Measurements from ENCODE around the gene NEO1.
"Not testable (repeated sequence)": the region's sequence is repeated elsewhere in the genome, so short reads cannot be mapped to it uniquely, and the experiment has no call there.

The NEO1 gene

DNA sequence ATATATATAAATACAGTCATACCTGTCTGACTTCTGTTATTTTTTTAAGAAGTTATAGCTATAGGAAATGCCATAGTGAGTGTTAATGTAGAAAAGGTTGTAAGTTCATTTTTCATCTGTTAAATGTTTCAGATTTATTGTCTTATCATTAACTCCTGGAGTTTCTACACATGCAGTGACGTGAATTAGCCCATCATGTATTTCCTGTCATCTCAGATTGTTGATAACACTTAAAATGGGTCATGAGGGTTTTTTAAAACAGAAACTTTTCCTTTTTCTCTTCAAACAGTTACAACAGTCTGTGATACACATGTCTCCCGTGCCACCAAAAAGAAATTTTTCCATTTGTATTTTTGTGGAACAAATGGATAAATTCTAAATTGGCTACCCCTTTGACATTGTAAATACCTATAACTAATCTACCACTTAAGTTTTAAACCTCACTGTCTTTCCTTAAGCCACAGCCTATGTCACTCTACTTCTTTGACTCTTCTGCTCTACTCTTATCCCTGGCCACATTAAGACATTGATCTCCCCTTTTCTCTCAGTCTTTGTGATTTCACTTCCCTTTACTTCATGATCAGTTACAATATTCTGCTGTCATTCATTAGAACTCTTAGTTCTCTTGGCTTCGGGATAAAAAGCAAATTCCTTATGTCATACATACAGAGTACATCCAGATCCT lies 89.1 kb downstream of the NEO1 start:
- DNase-seq: no peak

DNA sequence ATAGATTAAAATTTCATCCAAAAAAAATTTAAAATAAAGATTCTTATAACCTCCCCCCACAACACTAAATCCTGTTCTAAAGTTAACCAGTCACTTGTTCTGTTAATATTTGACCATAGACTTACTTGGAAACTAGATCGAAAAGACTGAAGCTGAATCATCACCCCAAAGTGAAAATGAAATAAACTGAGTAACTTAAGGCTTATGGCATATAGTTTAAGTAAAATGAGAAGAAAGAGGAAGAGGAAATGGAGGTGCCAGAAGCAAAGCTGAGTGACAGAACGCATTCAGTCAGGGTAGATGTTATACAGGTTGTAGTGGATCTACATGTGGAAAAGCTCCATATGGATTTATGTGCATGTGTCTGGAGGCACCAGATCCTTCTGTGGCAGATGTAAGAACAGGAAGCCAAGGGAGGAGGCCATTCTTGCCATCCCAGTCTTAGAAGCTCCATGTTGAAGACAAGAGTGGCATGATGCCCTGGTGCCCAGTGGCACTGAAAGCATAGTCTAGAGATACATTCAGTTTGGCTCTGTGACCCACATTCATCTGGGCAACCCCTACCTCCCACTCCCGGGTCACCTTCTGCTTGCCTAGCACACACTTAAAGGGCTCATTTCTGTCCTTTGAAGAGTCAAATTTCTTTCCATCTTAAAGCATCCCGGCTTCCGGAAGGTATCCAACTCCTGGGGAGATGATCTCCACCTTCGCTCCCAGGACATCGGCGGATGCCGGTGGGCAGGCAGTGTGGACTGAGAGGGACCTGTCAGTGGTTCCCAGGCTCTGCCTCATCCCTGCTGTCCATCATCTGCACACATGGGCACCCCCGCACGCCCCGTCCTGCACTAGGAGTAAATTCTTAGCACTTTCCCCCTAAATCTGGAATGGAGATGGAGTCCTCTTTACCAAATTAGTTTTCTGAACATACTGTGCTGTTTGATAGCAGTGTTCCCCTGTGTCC lies 90.8 kb downstream of the NEO1 start:
- DNase-seq: no peak

DNA sequence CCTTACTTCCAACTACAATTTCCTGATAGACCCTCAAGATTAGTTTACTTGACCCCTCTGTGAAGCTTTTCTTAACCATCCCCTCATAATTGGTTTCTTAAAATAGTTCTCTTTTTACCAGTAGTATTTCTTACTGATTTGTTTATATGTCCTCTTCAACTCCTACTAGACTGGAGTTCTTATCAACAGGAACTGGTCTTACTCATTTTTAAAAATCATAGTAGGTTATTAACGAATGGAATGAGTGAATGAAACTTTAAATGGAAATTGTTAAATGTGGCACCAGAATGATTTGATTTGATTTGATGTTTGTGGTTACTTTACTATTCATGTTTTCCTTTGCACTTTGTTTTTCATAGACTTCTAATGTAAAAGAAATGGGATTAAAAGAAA lies 91.5 kb downstream of the NEO1 start:
- DNase-seq: no peak

DNA sequence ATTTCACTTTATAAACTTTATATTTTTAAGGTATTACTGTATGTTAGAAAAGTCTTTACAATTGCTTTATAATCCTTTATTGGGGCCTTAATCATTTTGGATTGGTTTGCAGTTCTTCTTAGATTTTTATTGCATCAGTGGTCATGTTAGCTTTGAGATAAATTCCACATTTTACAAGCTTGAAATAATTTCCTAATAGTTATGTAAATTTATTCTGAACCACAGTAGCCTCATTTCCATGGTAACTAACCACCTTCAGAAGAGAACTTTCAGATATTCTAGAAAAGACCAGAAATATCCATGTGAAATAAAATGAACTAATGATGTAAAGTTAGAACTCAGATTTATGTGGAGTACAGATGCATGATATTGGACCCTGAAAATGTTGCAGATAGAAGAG lies 94.2 kb downstream of the NEO1 start:
- DNase-seq: no peak

DNA sequence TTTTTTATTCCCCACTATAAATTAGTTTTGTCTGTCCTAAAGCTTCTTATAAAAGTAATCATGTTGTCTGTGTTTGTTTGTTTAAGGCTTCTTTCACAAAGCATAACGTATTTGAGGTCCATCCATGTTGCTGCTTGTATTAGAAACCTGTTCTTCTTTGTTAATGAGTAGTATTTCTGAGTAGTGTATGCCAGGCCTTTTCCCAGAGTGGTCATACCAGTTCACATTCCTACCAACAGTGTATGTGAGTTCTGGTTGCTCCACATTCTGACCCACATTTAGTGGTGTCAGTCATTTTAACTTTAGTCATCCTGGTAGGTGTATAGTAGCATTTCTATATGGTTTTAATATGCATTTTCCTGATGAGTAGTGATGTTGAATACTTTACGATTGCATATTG lies 98.6 kb downstream of the NEO1 start:
- DNase-seq: no peak

DNA sequence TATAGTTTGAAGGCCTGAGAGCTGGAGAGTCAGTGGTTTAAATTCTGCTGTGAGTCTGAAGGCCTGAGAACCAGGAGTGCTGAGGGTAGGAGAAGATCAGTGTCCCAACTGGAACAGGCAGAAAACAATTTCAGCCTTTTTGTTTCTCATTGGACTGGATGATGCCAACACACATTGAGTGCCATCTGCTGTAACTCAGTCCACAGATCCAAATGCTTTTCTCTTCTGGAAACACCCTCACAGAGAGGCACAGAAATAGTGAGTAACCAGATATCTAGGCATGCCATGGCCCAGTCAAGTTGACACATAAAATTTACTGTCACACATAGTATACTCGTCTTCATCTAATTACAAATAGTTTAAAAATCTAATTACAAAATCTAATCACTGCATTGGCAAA lies 100.8 kb downstream of the NEO1 start:
- DNase-seq: no peak

DNA sequence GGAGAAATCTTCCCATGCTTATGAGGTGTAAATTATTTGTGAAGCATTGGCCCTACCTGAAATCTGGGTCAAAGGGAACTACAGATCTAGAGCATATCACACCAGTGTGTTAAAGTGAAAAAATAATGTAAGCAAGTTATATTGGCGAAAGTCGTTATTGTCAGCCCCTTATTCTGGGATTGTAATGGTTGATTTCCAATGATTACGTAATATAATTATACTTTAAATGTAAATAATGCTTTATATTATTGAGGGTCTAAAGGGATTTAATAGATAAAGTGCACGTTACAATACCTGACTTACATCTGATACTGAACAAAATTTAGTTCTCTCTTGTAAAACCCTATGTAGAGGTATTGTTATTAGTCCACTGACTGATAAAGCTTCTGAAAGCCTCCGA lies 101.2 kb downstream of the NEO1 start:
- no peak for DNase-seq

DNA sequence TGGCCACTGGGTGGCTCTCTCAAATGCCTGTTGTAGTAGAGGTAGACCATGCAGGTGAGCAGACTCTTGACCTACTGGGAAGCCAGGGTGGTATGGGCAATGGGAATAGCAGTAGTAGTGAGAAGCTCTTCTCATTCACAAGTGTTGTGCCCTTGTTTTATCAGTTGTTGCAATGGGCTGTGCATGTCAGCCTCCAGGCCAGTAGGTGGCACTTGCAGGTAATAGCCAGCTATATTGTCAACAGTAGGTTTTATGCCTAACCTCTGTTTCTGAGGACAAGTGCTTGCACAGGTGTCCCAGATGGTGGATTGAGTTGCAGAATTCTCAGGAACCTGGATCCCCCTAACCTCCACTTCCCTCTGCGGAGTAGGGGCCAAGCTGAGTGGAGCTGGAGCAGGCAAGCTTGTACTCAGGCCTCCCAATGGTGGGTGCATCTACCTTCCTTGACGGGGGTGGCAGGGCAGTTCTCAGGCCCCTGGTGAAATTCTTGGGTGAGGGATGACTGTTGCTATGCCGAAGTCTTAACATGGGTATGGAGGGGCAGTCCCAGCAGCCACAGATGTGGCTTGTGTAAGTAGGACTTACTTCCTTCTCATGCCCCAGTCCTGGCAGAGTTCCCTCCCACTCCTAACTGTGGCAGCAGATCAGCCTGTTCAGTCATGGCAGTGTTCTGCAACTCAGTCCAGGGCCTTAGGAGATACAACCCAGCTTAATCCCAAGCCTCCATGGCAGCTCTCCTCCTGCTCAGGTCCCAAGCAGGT lies 104.3 kb downstream of the NEO1 start:
- no peak for DNase-seq

DNA sequence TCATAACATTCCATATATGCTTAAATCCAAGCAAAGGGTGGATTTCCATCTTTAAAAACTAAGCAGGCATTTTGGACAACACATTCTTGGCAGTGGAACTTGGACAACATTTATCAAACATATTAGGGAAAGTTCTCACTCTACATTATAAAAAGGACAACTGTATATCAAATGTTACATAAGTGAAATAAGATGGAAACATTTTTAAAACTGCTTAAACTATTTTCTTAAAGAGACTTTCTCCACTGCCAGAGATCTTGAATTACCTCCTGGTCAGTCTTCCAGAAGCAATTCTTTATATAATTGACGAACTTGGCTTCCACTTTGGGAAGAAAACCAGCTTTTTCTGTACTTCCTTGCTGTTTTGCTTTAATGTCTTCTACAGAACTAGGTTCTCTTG lies 109.3 kb downstream of the NEO1 start:
- DNase-seq: no peak

DNA sequence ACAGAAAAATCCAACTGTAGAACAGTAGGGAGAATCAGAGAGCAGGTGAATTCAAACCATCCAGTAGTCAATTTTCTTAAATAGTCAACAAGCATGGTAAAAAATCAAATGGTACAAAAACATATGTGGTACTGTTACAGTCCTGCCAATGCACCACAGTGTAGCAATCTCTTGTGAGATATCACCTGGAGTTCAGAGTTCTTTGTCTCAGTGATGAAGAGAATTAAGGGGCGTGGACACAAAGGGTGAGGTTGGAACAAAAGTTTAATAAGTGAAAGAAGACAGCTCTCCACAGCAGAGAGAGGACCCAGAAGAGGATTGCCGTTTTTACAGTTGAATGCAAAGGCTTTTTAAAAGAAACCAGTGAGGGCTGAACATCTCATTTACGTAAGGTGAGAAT lies 113.2 kb downstream of the NEO1 start:
- DNase-seq: no peak

DNA sequence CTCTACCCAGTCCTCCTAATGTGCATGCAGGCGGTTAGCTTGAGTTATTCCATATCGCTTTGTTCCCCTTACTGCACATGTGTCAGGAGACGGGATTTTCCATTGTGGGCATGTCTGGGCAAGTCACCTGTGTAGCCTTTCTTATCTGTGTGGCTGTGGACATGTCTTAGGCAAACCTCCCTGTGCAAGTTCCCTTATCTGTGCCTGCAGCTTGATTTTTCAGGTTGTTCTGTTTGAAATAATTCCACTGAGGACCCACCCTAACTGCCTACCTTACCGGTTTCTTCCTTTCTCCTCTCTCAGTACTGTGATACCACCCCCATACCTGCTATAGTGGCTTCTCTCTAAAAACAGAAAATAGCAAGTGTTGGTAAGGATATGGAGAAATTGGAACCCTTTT lies 113.6 kb downstream of the NEO1 start:
- DNase-seq: no peak

DNA sequence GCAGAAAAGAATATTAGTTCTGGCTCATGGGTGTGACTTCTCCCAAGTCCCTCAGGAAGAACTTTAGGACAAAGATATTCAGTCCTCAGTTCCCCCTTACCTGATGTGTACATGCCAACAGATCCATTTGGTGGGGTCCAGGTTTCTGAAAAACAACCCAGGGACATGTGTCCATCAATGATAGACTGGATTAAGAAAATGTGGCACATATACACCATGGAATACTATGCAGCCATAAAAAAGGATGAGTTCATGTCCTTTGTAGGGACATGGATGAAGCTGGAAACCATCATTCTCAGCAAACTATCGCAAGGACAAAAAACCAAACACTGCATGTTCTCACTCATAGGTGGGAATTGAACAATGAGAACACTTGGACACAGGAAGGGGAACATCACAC lies 114.4 kb downstream of the NEO1 start:
- not testable (repeated sequence) for DNase-seq

DNA sequence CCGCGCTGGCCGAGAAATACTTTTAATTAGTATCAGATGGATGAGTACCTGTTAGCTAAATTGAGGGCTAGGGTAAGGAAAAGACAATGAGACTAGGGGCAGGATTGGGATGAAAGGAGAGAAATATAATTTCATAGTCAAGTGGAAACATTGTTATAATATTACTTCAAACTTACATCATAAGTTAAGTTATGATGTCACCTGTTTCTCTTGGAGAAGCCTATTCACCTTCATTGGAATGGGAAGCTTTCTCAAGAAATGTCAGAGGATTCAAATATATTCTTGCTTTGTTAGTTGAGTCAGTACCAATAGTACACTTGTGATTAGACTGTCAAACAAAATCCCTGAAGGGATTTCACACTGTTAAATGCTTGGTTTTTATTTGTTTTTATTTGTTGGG lies 116.2 kb downstream of the NEO1 start:
- no peak for DNase-seq

DNA sequence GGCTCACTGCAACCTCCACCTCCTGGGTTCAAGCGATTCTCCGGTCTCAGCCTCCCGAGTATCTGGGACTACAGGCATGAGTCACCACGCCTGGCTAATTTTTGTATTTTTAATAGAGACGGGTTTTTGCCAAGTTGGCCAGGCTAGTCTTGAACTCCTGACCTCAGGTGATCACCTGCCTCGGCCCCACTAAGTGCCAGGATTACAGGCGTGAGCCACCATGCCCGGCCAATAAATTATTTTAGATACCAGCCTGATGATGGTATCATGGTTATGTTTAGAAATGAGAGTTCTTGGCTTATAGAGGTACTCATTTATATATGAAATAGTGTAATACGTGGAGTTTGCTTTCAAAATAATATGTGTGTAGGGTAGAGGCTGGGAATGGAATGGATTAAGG lies 119.4 kb downstream of the NEO1 start:
- no peak for DNase-seq

DNA sequence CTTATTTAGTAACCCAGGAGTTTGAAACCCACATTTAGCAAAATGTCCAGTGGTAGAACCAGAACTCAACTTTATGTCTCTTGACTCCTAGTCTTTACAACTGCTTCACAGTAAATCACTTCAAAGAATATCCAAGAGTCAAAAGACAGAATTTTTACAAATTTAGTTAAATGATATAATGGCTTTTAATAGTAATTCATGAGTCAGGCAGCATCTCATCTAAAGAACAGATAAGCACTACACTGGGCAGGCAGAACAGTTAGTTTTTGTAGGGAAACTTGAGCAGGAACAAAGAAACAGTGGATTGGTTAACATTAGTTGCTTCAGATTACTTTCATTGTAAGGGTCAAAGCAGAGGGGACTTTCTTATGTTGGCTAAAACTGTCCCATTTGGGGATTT lies 120.2 kb downstream of the NEO1 start:
- DNase-seq: no peak

DNA sequence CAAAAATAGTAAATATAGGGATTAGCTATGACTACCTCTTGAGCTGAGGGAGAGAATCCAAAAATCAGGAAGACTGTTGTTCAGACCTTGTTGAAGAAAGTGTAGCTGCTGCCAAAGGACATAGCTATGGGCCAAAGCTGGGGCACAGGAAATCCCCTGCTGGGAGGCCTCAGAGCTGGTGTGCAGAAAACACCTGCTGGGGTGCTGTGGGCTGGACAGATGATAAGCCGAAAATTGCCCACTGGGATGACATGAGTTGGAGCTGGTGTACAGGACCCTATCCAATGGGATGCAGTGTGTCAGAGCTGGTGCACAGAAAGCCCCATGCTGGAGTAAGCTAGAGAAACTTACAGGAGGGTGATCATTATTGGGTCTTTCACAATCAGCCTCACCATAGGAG lies 121.9 kb downstream of the NEO1 start:
- DNase-seq: no peak

DNA sequence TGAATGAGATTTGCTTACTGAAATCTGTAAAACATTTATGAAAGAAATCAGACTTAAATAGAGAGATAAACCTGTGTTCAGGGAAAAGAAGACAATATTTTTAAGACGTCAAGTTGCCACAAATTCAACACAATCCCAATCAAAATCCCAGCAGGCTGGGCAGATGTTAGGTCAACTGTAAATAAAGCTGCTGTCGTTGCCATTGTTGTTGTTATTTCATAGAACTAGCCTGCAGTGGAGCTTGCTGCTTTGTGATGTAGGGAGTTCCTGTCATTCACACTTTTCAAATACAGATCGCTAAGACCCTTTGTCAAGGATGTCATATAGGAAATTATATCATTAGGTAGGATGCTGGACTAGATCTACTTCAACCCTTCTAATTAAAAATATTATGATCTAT lies 123.1 kb downstream of the NEO1 start:
- DNase-seq: no peak

DNA sequence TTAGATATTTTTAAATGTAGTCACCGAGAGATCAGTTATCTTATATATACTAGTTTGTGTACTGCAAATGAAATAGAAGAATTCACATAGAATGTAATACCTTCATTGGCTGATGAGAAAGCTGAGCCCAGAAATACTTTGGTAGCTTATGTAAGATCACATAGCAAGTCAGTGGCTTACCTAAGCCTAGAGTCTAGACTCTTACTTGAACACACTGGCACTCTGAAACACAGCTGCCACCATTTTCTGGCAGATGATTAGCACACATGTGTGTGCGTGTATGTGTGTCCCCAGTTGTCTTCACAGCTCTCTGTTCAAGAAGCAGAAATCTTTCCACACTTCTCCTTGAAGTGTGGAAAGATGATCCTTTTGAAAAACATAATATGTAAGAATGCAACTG lies 124.3 kb downstream of the NEO1 start:
- DNase-seq: no peak

DNA sequence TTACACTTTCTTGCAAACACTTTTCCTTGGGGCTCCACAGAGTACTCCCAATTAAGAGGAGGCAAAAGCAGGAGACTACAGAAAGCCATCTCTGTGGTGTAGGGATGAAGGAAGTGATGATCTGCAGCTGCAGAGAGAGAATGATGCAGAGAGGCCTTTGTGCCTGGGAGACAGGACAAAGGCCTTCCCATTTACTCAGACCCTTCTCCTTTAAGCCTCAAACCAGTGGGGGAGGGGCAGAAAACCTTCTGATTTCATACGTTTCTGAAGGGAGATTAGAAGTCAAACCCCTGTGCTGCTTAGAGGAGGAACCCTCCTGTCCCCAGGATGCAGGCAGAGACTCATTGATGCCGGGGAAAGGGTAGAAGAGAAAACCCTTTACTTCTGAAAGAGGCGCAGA lies 130.8 kb downstream of the NEO1 start:
- no peak for DNase-seq

DNA sequence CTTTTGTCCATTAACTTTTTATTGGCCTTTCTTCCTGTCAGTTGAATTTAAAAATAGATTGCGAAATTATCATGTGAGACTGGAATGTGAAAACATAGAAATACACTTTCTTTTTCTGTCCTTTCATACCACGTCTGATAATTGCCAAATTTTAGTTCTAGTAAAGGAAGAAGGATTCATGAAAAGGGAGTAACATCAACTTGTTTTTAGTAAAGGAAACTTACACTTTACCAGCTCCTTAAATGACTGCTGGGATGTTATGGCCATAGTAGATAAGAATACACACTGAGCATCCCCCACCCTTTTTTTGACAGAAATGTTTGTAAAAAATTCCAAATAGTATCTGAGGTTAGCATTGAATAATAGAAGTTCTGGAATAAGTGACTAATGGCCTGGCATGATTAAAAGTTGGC lies 137.9 kb downstream of the NEO1 start:
- no peak for DNase-seq

DNA sequence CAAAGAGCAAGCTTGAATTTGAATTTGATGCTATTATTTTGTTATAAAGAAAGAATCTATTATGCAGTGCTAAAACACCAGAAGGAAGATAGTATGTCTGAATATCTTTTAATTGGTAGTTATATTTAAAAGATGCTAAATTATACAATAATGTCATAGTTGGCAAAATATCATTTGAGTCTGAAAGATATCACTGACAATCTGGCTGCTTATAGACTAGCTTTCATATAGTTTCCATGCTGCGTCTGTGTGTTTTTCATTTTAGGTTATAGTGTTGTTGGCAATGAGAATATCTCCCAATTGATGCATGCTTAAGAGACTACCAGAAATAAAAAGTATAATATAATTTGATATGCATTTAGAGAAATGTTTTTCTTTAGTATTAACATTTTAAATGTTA lies 142.9 kb downstream of the NEO1 start:
- DNase-seq: no peak

DNA sequence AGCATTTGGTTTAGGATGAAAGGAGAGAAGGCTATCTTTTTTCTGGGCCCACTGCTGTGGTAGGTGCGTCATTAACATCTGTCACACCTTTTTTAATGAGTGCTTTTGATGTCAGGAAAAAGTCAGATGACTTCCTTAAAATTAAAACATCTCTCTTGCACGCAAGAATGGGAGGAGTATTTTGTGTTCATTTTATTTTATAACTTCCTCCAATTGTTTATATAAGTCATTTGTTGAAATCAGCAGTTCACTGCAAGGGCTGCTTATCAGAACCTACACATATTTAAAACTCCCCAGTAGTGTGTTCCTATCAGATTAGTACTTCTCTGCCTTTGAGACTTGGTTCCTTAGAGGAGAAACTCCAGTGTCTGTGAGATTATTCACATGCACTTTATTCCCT lies 143.8 kb downstream of the NEO1 start:
- DNase-seq: no peak

DNA sequence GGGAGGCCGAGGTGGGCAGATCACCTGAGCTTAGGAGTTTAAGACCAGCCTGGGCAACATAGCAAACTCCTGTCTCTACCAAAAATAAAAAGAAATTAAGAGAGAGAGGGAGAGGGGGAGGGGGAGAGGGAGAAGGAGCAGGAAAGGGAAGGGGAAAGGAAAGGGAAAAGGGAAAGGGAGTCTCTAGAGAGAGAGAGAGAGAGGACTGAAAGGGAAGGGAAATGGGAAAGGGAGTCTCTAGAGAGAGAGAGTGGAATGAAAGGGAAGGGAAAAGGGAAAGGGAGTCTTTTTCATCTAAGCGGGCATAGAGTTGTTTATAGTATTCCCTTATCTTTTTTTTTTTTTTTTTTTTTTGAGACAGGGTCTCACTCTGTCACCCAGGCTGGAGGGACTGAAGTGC lies 148.1 kb downstream of the NEO1 start:
- DNase-seq: no peak

DNA sequence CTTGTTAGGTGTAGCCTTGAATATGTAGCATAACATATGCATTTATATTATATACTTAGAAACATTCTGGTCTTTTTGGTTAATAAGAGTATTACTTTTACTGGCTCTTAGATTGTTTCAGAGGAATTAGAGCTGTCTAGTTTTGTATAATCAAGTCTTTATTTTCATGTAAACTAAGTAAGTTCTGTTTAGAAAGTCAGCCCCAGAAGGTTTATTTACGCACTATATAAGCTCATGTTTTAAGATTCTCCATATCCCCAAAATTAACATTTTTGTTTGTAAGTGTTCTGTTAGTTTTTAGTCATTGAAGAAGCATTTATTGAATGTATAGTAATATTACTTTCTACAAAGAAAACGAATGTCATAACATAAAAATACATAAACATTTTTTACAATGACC lies 158.4 kb downstream of the NEO1 start:
- no peak for DNase-seq
